HEK293 (cell line): ENCODE results near the gene CENPT.

Experiments
- KLF10 ChIP-seq: fragments of 450-650 bp; IDR thresholded peaks from 2 replicates; pipeline ENCODE4 v1.5.1; 2018; ENCODE audit warnings: missing biosample characterization, mild to moderate bottlenecking, missing genetic modification characterization
- KLF16 ChIP-seq: fragments of 450-650 bp; formaldehyde crosslinking; IDR thresholded peaks from 2 replicates; pipeline ENCODE4 v1.5.1; 2017; ENCODE audit warnings: missing biosample characterization, missing genetic modification characterization
- KLF7 ChIP-seq: fragments of 450-650 bp; formaldehyde crosslinking; IDR thresholded peaks from 2 replicates; pipeline ENCODE4 v1.5.1; 2016; ENCODE audit warnings: missing biosample characterization, missing genetic modification characterization, borderline replicate concordance
- OVOL3 ChIP-seq: fragments of 450-650 bp; formaldehyde crosslinking; IDR thresholded peaks from 2 replicates; pipeline ENCODE4 v1.5.1; 2016; ENCODE audit warnings: missing biosample characterization, missing genetic modification characterization
- PBX3 ChIP-seq: sonication (generic); formaldehyde crosslinking; IDR thresholded peaks from 2 replicates; pipeline ENCODE4 v1.8.1; 2022; ENCODE audit warnings: mild to moderate bottlenecking, moderate library complexity, missing genetic modification reagents
- TRIM28 ChIP-seq: IDR thresholded peaks from 2 replicates; pipeline ENCODE4 v1.6.1; 2011; ENCODE audit warnings: low read length, control low read depth, borderline replicate concordance
- ZNF2 ChIP-seq: fragments of 450-650 bp; formaldehyde crosslinking; IDR thresholded peaks from 2 replicates; pipeline ENCODE4 v1.5.1; 2016; ENCODE audit warnings: missing biosample characterization, missing genetic modification characterization
- ZNF26 ChIP-seq: fragments of 450-650 bp; formaldehyde crosslinking; IDR thresholded peaks from 2 replicates; pipeline ENCODE4 v1.5.1; 2016; ENCODE audit warnings: missing biosample characterization, missing genetic modification characterization
- ZNF335 ChIP-seq: fragments of 450-650 bp; formaldehyde crosslinking; conservative IDR thresholded peaks from 2 replicates; pipeline ENCODE4 v1.5.1; 2016; ENCODE audit warnings: missing biosample characterization, missing genetic modification characterization
- ZNF449 ChIP-seq: fragments of 450-650 bp; formaldehyde crosslinking; IDR thresholded peaks from 2 replicates; pipeline ENCODE4 v1.5.1; 2017; ENCODE audit warnings: missing biosample characterization, mild to moderate bottlenecking, missing genetic modification characterization, moderate library complexity
- ZNF518A ChIP-seq: fragments of 450-650 bp; formaldehyde crosslinking; conservative IDR thresholded peaks from 2 replicates; pipeline ENCODE4 v1.5.1; 2016; ENCODE audit warnings: low read depth, missing biosample characterization, missing genetic modification characterization
- ZNF561 ChIP-seq: fragments of 450-650 bp; IDR thresholded peaks from 2 replicates; pipeline ENCODE4 v1.5.1; 2018; ENCODE audit warnings: missing biosample characterization, missing genetic modification characterization, borderline replicate concordance
- ZNF658 ChIP-seq: fragments of 450-650 bp; formaldehyde crosslinking; IDR thresholded peaks from 2 replicates; pipeline ENCODE4; 2016; ENCODE audit warnings: missing biosample characterization, missing genetic modification characterization
- ZNF76 ChIP-seq: fragments of 450-650 bp; formaldehyde crosslinking; IDR thresholded peaks from 2 replicates; pipeline ENCODE4; 2016; ENCODE audit warnings: low read depth, missing biosample characterization, missing genetic modification characterization, borderline replicate concordance
- ZNF792 ChIP-seq: fragments of 450-650 bp; formaldehyde crosslinking; IDR thresholded peaks from 2 replicates; pipeline ENCODE4 v1.5.1; 2016; ENCODE audit warnings: missing biosample characterization, missing genetic modification characterization
- ZSCAN18 ChIP-seq: fragments of 450-650 bp; formaldehyde crosslinking; IDR thresholded peaks from 2 replicates; pipeline ENCODE4 v1.5.1; 2016; ENCODE audit warnings: missing biosample characterization, missing genetic modification characterization
- ZXDB ChIP-seq: fragments of 450-650 bp; formaldehyde crosslinking; IDR thresholded peaks from 2 replicates; pipeline ENCODE4 v1.5.1; 2016; ENCODE audit warnings: missing biosample characterization, missing genetic modification characterization
- TF ChIP-seq, protein P1 (sequence below): fragments of 450-650 bp; formaldehyde crosslinking; IDR thresholded peaks from 2 replicates; pipeline ENCODE4 v1.5.1; 2016; ENCODE audit warnings: missing biosample characterization, missing genetic modification characterization
- TF ChIP-seq, protein P2 (sequence below): fragments of 450-650 bp; formaldehyde crosslinking; conservative IDR thresholded peaks from 2 replicates; pipeline ENCODE4 v1.5.1; 2016; ENCODE audit warnings: low read depth, missing biosample characterization, missing genetic modification characterization
- TF ChIP-seq, protein P3 (sequence below): fragments of 450-650 bp; formaldehyde crosslinking; IDR thresholded peaks from 2 replicates; pipeline ENCODE4 v1.5.1; 2016; ENCODE audit warnings: missing biosample characterization, missing genetic modification characterization

Gene CENPT

DNA sequence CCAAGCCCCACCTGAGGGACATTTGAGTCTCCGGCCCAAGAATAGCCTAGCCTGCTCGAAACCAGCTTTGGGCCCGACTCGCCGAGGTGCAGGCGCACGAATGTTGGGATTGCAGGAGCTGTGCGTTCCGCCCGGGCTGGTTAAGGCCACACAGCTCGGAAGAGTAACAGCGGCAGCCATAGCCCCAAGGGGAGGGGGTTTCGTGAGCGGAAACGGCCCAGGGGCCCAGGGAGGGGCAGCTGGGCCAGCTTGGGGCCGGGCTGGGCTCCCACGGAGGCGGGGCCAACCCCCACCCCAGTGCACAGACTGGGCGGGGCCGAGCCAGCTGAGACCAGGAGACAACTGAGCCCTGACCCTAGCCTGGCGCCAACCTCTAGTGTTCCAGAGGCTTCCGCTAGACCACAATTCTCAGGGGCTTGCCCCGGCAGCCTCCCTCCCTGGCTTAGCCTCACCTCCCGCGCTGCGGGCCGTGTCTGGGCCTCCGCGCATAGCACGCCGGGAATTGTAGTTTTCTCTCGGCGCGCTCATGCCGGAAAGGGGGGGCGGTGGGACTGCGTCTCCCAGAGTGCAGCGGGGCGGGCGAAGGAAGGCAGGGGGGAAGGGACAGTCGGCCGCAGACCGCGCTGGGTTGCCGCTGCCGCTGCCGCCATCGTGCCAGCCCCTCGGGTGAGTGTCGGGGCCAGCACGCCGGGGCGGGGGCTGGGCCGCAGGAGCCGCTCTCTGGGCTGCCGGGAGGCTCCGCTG is 1.0 kb downstream of the CENPT start, which contains the start of gene NUTF2 (continued):
- TF ChIP-seq, protein P1, sequence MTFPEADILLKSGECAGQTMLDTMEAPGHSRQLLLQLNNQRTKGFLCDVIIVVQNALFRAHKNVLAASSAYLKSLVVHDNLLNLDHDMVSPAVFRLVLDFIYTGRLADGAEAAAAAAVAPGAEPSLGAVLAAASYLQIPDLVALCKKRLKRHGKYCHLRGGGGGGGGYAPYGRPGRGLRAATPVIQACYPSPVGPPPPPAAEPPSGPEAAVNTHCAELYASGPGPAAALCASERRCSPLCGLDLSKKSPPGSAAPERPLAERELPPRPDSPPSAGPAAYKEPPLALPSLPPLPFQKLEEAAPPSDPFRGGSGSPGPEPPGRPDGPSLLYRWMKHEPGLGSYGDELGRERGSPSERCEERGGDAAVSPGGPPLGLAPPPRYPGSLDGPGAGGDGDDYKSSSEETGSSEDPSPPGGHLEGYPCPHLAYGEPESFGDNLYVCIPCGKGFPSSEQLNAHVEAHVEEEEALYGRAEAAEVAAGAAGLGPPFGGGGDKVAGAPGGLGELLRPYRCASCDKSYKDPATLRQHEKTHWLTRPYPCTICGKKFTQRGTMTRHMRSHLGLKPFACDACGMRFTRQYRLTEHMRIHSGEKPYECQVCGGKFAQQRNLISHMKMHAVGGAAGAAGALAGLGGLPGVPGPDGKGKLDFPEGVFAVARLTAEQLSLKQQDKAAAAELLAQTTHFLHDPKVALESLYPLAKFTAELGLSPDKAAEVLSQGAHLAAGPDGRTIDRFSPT (tag by site-specific recombination), result peak; percentile 92
- TF ChIP-seq PBX3 (CRISPR knock-in tag), result peak; percentile 73
- peak; percentile 88; the same call in 1 of the 2 replicates for TF ChIP-seq KLF7 (tag by site-specific recombination)
- TF ChIP-seq, protein P2, sequence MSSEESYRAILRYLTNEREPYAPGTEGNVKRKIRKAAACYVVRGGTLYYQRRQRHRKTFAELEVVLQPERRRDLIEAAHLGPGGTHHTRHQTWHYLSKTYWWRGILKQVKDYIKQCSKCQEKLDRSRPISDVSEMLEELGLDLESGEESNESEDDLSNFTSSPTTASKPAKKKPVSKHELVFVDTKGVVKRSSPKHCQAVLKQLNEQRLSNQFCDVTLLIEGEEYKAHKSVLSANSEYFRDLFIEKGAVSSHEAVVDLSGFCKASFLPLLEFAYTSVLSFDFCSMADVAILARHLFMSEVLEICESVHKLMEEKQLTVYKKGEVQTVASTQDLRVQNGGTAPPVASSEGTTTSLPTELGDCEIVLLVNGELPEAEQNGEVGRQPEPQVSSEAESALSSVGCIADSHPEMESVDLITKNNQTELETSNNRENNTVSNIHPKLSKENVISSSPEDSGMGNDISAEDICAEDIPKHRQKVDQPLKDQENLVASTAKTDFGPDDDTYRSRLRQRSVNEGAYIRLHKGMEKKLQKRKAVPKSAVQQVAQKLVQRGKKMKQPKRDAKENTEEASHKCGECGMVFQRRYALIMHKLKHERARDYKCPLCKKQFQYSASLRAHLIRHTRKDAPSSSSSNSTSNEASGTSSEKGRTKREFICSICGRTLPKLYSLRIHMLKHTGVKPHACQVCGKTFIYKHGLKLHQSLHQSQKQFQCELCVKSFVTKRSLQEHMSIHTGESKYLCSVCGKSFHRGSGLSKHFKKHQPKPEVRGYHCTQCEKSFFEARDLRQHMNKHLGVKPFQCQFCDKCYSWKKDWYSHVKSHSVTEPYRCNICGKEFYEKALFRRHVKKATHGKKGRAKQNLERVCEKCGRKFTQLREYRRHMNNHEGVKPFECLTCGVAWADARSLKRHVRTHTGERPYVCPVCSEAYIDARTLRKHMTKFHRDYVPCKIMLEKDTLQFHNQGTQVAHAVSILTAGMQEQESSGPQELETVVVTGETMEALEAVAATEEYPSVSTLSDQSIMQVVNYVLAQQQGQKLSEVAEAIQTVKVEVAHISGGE, result peak; percentile 90
- TF ChIP-seq ZNF449 (tag by site-specific recombination), result peak; percentile 85
- peak; percentile 95 for TF ChIP-seq KLF16 (tag by site-specific recombination)
- 0 out of 2 replicates have a peak, but pooled peaks have one; percentile 12 for TF ChIP-seq ZNF518A
- peak; percentile 99 for TF ChIP-seq ZNF76 (tag by site-specific recombination)
- TF ChIP-seq TRIM28, result no peak; the same call in 1 of the 2 replicates
- TF ChIP-seq, protein P3, sequence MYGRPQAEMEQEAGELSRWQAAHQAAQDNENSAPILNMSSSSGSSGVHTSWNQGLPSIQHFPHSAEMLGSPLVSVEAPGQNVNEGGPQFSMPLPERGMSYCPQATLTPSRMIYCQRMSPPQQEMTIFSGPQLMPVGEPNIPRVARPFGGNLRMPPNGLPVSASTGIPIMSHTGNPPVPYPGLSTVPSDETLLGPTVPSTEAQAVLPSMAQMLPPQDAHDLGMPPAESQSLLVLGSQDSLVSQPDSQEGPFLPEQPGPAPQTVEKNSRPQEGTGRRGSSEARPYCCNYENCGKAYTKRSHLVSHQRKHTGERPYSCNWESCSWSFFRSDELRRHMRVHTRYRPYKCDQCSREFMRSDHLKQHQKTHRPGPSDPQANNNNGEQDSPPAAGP (tag by site-specific recombination), result no peak
- 0 out of 2 replicates have a peak, but pooled peaks have one; percentile 26 for TF ChIP-seq OVOL3 (tag by site-specific recombination)
- no peak for TF ChIP-seq ZSCAN18 (tag by site-specific recombination)
- peak; percentile 99 for TF ChIP-seq ZXDB (tag by site-specific recombination)
- TF ChIP-seq KLF10 (tag by site-specific recombination), result peak; percentile 82; the same call in 1 of the 2 replicates
- peak; percentile 98 for TF ChIP-seq ZNF335 (tag by site-specific recombination)
- no peak for TF ChIP-seq ZNF658
- TF ChIP-seq ZNF26 (tag by site-specific recombination), result no peak
- TF ChIP-seq ZNF561 (tag by site-specific recombination), result peak; percentile 98
- TF ChIP-seq ZNF2 (tag by site-specific recombination), result 0 out of 2 replicates have a peak, but pooled peaks have one; percentile 61
- TF ChIP-seq ZNF792 (tag by site-specific recombination), result no peak
